Muscle of back (tissue), 11 donors: Measurements from ENCODE around the gene ZNRF1. TPM values are rescaled to one million over a fixed set of nuclear protein-coding genes. Genes with fewer than 3 reads are reported as not detected.
A peak's percentile ranks its signal among the peaks of the same experiment; 100 is the strongest.
"Not testable (repeated sequence)": the region's sequence is repeated elsewhere in the genome, so short reads cannot be mapped to it uniquely, and the experiment has no call there.

Experiments
- DNase-seq, 3 donors: peaks; one replicate each; pipeline versions ENCODE4 v3.0.0 to v3.0.0-alpha.2; 2013
- polyA plus RNA-seq, 10 donors: library from polyadenylated mRNA; unstranded; fragments of 120-200 nt; gene quantifications; one replicate each; pipeline ENCODE4 v1.2.1, GENCODE V29; 2013; ENCODE audit not compliant: insufficient read length in 10 of 10

The ZNRF1 gene
- polyA plus RNA-seq, 10 donors: 34.0 to 51.6 (median 38.9) TPM

DNA sequence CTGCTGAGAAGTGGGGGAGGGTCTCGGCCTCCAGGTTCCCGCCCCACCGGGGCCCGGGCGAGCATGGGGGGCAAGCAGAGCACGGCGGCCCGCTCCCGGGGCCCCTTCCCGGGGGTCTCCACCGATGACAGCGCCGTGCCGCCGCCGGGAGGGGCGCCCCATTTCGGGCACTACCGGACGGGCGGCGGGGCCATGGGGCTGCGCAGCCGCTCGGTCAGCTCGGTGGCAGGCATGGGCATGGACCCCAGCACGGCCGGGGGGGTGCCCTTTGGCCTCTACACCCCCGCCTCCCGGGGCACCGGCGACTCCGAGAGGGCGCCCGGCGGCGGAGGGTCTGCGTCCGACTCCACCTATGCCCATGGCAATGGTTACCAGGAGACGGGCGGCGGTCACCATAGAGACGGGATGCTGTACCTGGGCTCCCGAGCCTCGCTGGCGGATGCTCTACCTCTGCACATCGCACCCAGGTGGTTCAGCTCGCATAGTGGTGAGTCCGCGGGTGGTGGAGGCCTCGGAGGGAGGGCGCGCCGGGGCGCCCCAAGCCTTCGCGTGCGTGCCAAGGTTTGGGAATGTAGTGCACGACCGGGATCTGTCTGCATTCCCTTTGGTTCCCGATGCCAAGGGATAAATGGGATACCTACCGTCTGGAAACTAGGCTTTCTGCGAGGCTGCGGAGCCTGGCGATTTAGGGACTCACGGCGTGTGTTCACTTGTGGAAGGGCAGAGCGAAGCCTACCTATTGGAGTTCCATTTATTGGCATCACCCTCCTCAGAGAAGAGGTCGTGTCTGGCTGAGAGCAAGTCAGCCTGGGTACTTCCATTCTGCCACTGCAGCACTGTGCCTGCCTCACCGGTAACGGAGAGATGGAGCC, 1.0 kb downstream of the ZNRF1 start:
- peak in 1 of 3 donors; percentile 68 for DNase-seq

DNA sequence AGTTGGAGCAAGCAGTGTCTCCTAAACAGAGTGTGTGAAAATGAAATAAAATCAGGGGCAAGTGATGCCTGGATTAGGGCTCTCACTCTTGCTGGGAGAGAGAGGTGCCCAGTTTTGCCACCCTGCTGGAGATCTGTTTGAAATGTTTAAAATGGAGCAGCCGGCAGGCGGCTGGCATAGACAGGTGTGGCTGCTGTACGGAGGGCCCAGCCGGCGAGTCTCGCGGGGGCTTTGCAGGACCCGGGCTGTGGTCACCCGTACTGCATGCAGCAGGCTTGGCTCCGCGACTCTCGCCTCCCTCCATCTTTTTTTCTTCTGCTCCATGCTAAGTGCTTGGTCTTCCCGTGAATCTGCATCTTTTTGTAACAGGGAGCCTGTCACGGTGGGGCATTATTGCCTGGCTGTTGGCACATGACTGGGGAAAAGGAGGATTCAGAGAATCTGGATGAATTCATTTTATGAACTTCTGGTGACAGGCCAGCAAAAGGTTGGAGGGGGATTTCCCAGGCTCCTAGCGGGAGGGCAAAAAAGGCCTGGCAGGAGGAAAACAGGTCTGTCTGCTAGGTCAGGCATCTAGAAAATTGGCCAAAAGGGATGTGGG, 1.8 kb downstream of the ZNRF1 start:
- DNase-seq: peak in 1 of 3 donors; percentile 53

DNA sequence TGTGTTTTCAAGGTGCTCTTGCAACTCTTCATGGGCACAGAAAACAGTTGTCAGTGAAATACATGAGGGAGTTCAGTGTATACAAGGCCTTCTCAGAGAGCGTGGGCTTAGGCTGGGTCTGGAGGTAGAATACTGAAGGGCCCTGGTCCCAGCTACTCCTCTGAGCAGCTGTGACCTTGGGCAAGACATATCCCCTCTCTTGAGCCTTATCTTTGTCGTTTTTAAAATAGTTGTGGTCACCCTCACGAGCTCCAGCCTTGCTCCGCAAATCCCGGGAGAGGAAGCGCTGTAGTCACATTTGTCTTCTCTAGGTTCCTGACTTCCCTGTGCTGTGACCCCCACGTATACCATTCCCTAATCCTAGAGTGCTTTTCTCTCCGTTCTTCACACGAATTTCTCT, 3.6 kb downstream of the ZNRF1 start:
- DNase-seq: no peak

DNA sequence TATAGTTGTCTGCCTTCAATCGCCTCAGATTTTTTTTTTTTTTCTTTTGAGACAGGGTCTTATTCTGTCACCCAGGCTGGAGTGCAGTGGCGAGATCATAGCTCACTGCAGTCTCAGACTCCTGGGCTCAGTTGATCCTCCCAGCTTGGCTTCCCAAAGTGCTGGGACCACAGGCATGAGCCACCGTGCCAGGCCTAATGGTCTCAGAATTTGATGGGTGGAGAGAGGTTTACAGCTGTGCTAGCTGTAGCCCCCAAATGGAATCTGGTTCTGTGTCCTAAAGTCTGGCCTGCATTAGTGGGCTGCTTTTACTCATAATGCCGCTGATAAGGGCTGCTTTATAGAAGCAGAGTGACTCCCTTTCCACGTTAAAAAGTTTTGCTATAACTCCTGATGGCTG, 5.1 kb downstream of the ZNRF1 start:
- DNase-seq: no peak

- DNase-seq: no peak
Observed at GRCh38 chr16:75004460-75004859, 5.6 kb downstream of the ZNRF1 start.

GRCh38 chr16:75005697-75006096, 6.9 kb downstream of the ZNRF1 start:
- DNase-seq: no peak

GRCh38 chr16:75007443-75007842, 8.6 kb downstream of the ZNRF1 start:
- no peak for DNase-seq

GRCh38 chr16:75010427-75010826, 11.6 kb downstream of the ZNRF1 start:
- no peak for DNase-seq

- peak in 2 of 3 donors; percentile 41 to 86 for DNase-seq
Observed at GRCh38 chr16:75011634-75012307, 12.9 kb downstream of the ZNRF1 start.

DNA sequence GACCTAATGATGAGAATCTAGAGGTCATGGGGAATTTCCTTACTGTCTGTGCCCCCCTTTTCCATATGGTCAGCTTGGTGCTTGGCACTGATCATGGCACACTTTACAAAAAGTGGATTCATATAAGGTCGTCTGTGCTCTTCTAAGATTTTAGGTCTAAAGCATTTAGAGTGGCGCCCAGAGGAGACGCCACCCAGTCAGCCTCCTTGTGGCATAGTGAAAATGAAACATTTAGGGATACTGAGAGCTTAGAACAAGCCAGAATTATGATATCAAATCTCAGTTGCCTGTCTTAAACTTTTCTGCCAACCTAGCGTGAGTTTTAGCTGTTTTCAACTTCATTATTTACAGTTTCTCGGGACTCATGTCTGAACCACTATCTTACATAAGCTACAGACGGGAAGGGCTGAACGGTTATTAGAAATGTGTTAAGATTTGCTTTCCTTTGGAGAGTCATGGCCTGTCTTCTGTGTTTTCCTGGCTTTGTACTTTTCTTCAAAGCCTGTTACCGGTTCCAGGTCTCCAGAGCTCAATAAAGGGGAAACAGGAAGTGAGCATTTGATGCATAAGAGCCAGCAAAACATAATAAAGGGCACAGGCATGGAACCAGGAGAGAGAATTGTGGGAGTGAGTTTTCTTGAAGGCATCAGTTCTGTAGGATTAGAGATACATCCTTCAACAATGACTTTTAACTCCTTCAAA, 13.7 kb downstream of the ZNRF1 start:
- peak in 1 of 3 donors; percentile 37 for DNase-seq

DNA sequence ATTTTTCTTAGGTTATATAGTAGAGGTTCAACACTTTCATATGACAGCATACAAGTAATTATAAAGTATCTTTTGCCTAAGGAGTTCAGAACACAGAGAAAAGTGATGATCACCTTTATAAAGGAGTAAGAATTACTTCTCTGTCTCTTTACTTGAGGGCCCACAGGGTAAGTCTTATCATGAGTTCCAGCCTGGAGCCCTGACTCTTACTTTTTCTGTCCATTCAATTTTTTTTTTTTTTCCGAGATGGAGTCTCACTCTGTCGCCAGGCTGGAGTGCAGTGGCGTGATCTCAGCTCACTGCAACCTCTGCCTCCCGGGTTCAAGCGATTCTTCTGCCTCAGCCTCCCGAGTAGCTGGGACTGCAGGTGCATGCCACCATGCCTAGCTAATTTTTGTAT, 14.3 kb downstream of the ZNRF1 start:
- not testable (repeated sequence) for DNase-seq

DNA sequence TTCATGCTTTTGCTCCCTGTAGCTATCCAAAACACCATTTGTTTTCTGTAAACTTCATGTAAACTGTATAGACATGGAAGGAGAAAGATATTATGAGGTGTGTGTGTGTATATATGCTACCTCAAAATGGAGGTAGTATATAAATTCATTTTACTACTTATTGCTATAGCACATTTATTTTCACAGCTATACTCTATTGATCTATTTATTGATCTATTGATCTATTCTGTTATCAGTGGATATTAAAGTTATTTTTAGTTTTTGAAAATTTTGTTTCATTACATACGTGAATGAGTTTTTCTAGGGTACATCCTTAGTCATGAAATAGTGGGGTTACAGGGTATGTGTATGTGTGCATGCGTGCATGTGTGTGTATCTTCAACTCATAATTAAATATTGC, 15.5 kb downstream of the ZNRF1 start:
- DNase-seq: no peak

DNA sequence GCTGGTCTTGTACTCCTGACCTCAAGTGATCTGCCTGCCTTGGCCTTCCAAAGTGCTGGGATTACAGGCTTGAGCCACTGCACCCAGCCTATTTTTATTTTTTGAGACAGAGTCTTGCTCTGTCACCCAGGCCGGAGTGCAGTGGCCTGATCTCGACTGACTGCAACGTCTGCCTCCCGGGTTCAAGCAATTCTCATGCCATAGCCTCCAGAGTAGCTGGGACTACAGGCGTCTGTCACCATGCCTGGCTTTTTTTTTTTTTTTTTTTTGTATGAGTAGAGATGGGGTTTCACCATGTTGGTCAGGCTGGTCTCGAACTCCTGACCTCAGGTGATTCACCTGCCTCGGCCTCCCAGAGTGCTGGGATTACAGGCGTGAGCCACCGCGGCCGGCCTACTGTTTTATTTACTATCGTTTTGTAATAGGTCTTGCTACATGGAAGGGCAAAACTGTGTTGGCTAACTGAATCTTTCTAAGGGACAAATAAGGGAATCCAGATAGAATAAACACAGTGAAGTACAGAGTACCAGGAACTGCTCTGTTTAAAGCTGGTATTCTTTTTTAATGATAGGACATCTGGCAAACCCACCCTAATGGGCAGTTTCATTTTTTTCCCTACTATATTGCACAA, 17.7 kb downstream of the ZNRF1 start:
- not testable (repeated sequence) for DNase-seq

DNA sequence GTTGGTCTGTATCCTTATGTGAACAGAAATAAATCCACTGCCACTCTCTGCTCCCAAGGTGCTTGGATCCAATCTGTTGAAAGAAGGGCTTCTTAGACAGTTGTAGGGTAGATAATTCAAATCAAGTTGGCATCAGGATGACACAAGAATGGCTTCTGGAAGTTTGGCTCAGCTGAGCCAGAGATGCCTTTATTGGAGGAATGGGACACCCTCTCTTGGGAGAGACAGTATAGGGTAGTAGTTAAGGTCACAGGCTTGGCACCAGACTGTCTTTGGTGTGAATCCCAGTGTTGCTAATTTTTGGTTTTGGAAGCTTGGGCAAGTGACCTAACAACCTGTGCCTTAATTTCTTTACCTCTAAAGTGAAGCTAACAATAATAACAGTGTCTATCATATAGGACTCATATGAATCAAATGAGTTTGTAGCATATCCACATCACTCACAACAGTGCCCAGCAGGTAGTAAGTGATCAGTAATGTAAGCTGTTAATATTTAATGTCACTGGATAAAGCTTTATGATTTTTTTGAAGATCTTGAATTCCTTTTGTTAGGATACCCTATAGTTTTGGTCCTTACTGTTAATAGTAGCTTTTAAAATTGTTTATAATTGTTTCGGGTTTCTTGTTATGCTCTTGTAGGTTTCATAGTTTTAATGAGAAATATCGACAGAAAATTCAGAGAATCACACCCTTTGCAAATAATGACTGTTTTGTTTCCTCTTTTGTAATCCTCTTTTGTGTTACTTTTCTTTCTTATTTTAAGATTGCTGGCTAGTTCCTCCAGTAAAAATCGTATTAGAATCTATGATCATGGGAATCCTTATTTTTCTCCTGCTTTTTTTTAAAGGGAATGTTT, 19.1 kb downstream of the ZNRF1 start:
- no peak for DNase-seq

DNA sequence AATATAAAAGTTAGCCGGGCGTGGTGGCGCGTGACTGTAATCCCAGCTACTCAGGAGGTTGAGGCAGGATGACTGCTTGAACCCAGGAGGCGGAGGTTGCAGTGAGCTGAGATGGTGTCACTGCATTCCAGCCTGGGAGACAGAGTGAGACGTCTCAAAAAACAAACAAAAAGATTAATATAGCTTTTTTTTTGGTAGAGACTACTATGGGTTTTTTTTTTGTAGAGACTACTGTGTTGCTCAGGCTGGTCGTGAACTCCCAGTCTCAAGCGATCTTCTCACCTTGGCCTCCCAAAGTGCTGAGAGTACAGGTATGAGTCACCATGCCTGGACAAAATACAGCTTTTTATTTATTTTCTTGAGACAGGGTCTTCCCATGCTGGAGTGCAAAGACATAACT, 20.2 kb downstream of the ZNRF1 start:
- no peak for DNase-seq

DNA sequence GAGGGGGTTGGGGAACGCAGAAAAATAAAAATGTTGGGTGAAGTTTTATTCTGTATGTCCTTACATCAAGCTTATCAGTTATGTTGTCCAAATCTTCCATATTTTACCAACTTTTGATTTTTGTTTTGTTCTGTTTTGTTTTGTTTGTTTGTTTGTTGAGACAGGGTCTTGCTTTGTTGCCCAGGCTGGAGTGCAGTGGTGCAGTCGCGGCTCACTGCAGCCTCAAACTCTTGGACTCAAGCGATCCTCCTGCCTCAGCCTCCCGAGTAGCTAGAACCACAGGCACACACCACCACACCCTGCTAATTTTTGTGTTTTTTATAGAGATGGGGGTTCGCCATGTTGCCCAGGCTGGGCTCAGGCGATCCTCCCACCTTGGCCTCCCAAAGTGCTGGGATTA, 20.8 kb downstream of the ZNRF1 start:
- DNase-seq: no peak

DNA sequence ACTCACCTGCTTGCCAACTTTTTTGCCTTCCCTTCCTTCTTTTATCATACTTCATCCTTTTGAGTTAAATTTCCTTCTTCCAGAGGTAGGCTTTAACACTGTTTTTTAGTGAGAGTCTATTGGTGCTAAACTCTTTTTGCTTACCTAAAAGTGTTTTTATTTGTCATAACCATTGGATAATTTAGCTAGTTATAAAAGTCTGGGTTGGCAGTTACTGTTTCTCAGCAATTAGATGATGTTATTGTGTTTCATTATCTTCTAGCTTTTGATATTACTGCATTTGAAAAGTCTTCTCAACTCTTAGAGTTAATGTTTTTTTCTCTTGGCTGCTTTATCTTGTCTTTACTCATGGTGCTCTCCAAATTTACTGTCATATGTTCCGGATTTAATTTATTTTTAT, 22.6 kb downstream of the ZNRF1 start:
- DNase-seq: no peak

GRCh38 chr16:75022567-75022966, 23.7 kb downstream of the ZNRF1 start:
- no peak for DNase-seq

DNA sequence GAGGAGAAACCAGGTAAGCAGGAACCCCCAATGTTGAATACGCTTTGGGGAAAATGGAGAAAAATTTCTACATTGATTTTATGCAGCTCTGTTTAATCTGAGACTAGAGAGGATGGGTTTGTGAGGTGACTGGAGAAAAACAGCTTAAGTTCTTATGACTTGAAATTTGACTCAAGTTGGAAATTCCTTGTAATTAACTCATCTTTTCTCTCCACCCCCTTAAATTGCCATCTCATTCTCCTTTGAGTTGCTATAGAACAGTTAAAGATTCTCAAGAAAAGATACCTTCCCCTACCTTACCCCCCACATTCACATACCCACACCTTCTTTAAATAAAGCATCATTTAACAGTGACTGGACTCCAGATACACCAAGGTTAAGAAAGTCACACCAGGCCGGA, 24.2 kb downstream of the ZNRF1 start:
- no peak for DNase-seq

DNA sequence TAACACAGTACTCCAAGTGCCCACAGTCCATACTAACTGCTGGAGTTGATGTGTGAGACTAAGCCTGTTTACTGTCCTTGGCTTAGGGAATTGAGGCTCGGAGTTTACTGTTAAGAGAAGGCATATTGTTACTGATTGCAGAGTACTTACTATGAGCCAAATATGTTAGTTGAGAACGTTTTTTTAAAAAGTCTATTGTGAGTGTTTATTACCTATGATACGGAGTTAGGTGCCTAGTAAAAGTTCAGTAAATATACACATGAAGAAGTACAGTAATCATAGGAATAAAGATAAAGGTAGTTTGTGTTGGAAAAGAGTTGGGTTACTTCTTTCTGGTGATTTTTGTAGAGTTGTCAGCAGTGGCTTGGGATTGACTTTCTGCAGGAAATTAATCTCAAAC, 25.4 kb downstream of the ZNRF1 start:
- no peak for DNase-seq

DNA sequence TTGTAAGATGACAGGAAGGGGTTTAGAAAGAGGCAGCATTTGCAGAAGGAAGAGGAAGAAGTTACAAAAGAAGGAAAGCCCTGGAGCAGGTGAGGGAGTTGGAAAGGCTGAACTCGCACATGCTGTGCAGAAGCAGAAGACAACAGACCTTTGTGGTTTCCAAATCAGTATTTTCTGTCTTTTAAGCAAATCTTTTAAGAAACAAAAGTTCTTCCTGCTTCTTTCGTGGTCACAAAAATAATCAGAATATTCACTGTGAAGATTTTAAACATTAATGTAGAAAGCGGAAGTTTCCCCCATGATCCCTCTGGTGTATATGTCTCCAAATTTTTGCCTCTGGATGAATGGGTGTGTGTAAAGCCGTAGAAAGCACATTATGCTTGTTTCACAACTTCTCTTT, 25.8 kb downstream of the ZNRF1 start:
- no peak for DNase-seq
